ENCODE measurements around the gene CALR.
"Not testable (repeated sequence)": the region's sequence is repeated elsewhere in the genome, so short reads cannot be mapped to it uniquely, and the experiment has no call there.

CALR gene

GRCh38 chr19:12949363-12950283 is 11.2 kb downstream of the CALR start:
- H3K9me3 ChIP-seq (ENCODE audit: control insufficient read depth, insufficient read depth, low read depth, low read length): no peaks in the 10 kb centered on the region
- CTCF ChIA-PET: interaction anchor here (6.2 kb wide), 1 partner anchor 16 kb away, joined by 31 read pairs; no protein-coding TSS in a partner anchor
- POLR2A ChIA-PET: interaction anchor here (0.6 to 1.0 kb wide), 2 partner anchors 10 to 16 kb away, joined by 3 to 4 read pairs; partner anchors contain the start of gene FARSA
- H3K36me3 ChIP-seq (ENCODE audit: control insufficient read depth in 2 of 2, insufficient read depth in 1 of 2, low read length in 2 of 2): peaks cover 47 to 75% of the 10 kb centered on the region in 2 experiments
- peak overlapping the region; percentile 30; the same call in 1 of the 2 replicates for H3K27ac ChIP-seq (ENCODE audit: extremely low read depth, low read depth, low read length)
- H3K4me3 ChIP-seq (ENCODE audit: low read depth, low read length): no peak overlapping the region
- H3K4me1 ChIP-seq (ENCODE audit: control insufficient read depth, insufficient read depth, low read length): peaks cover 10% of the 10 kb centered on the region
- TF ChIP-seq, protein P1, sequence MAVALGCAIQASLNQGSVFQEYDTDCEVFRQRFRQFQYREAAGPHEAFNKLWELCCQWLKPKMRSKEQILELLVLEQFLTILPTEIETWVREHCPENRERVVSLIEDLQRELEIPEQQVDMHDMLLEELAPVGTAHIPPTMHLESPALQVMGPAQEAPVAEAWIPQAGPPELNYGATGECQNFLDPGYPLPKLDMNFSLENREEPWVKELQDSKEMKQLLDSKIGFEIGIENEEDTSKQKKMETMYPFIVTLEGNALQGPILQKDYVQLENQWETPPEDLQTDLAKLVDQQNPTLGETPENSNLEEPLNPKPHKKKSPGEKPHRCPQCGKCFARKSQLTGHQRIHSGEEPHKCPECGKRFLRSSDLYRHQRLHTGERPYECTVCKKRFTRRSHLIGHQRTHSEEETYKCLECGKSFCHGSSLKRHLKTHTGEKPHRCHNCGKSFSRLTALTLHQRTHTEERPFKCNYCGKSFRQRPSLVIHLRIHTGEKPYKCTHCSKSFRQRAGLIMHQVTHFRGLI (tag by site-specific recombination; IDR thresholded peaks at IDR 0.05): no peak
- TF ChIP-seq, protein P2, sequence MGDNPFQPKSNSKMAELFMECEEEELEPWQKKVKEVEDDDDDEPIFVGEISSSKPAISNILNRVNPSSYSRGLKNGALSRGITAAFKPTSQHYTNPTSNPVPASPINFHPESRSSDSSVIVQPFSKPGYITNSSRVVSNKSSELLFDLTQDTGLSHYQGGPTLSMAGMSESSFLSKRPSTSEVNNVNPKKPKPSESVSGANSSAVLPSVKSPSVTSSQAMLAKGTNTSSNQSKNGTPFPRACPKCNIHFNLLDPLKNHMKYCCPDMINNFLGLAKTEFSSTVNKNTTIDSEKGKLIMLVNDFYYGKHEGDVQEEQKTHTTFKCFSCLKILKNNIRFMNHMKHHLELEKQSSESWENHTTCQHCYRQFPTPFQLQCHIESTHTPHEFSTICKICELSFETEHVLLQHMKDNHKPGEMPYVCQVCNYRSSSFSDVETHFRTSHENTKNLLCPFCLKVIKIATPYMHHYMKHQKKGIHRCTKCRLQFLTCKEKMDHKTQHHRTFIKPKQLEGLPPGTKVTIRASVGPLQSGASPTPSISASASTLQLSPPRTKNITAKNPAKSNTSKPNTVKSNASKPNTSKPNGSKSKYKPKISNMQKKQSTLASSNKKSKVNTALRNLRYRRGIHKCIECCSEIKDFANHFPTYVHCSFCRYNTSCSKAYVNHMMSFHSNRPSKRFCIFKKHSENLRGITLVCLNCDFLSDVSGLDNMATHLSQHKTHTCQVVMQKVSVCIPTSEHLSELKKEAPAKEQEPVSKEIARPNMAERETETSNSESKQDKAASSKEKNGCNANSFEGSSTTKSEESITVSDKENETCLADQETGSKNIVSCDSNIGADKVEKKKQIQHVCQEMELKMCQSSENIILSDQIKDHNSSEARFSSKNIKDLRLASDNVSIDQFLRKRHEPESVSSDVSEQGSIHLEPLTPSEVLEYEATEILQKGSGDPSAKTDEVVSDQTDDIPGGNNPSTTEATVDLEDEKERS (tag by site-specific recombination; IDR thresholded peaks at IDR 0.05): no peak
- TF ChIP-seq SCRT2 (tag by site-specific recombination; IDR thresholded peaks at IDR 0.05): no peak
- TF ChIP-seq ZNF292 (tag by site-specific recombination; IDR thresholded peaks at IDR 0.05; ENCODE audit: borderline replicate concordance, low read depth): no peak
- peak; percentile 63; the same call in 1 of the 2 replicates for TF ChIP-seq ZNF600 (tag by site-specific recombination; IDR thresholded peaks at IDR 0.05)
- no peak for TF ChIP-seq GLI2 (tag by site-specific recombination; IDR thresholded peaks at IDR 0.05; ENCODE audit: borderline replicate concordance, low read depth)
- 0 out of 2 replicates have a peak, but pooled peaks have one; percentile 5 for TF ChIP-seq GLIS1 (tag by site-specific recombination; IDR thresholded peaks at IDR 0.05)
- no peak for TF ChIP-seq ZNF2 (tag by site-specific recombination; IDR thresholded peaks at IDR 0.05)
- no peak for TF ChIP-seq ZNF514 (tag by site-specific recombination; IDR thresholded peaks at IDR 0.05)

DNA sequence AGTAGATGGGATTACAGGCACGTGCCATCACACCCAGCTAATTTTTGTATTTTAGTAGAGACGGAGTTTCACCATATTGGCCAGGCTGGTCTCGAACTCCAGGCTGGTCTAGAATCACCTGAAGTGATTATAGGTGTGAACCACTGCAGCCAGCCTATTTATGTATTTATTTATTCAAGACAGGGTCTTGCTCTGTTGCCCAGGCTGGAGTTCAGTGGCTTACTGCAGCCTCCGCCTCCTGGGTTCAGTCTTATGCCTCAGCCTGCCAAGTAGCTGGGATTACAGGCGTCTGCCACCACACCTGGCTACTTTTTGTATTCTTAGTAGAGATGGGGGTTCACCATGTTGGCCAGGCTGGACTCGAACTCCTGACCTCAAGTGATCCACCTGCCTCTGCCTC is 13.6 kb downstream of the CALR start:
- TF ChIP-seq ZNF18 (tag by site-specific recombination; IDR thresholded peaks at IDR 0.05) (peak; percentile 35; the same call in 1 of the 2 replicates), ZNF121 (tag by site-specific recombination; IDR thresholded peaks at IDR 0.05) (peak; percentile 97)
- H3K9me3 ChIP-seq (ENCODE audit: control insufficient read depth, insufficient read depth, low read depth, low read length); H3K4me3 ChIP-seq (ENCODE audit: low read depth, low read length): not testable (repeated sequence)
- Histone ChIP-seq H3K36me3 (ENCODE audit: control insufficient read depth in 2 of 2, insufficient read depth in 1 of 2, low read length in 2 of 2) (peaks cover 46 to 77% of the 10 kb centered on the region in 2 experiments), H3K27ac (ENCODE audit: extremely low read depth, low read depth, low read length) (0 out of 2 replicates have a peak overlapping the region, but pooled peaks have one; percentile 6), H3K4me1 (ENCODE audit: control insufficient read depth, insufficient read depth, low read length) (peaks cover 13% of the 10 kb centered on the region)
- POLR2A ChIA-PET: interaction anchor here (0.5 to 4.9 kb wide), 5 partner anchors 9 to 200 kb away, joined by 3 to 21 read pairs (median 3); partner anchors contain the start of genes CALR and FARSA
- CTCF ChIA-PET: interaction anchor here (0.6 to 5.5 kb wide), 2 partner anchors 14 to 399 kb away, joined by 3 to 48 read pairs; no protein-coding TSS in a partner anchor
